DOHH2 (cell line): ENCODE results near the gene CHODL.

ENCODE experiments used
- H3F3A ChIP-seq: fragments of 200-600 bp; sonication (generic), shearing (Covaris generic); 2 replicates; pipeline ENCODE4 v1.6.0; 2016; ENCODE audit warnings: antibody characterized with exemption, mild to moderate bottlenecking; ENCODE audit not compliant: control insufficient read depth, insufficient read depth
- H3K27ac ChIP-seq: fragments of 200-600 bp; sonication (generic); 2 replicates; pipeline ENCODE4 v1.5.1; 2014; ENCODE audit warnings: low read depth, mild to moderate bottlenecking, low read length, moderate library complexity
- H3K27me3 ChIP-seq: fragments of 200-600 bp; sonication (generic); 2 replicates; pipeline ENCODE4 v1.6.1; 2014; ENCODE audit warnings: mild to moderate bottlenecking, low read length, mixed read lengths; ENCODE audit not compliant: control insufficient read depth
- H3K36me3 ChIP-seq: fragments of 200-600 bp; sonication (generic); 2 replicates; pipeline ENCODE4 v1.6.1; 2014; ENCODE audit warnings: mild to moderate bottlenecking, low read length, moderate library complexity, mixed read lengths; ENCODE audit not compliant: control insufficient read depth
- H3K4me1 ChIP-seq: fragments of 200-600 bp; sonication (generic); 2 replicates; pipeline ENCODE4 v1.6.1; 2014; ENCODE audit warnings: mild to moderate bottlenecking, low read length, mixed read lengths; ENCODE audit not compliant: control insufficient read depth
- H3K4me2 ChIP-seq: fragments of 200-600 bp; sonication (generic); 2 replicates; pipeline ENCODE4 v1.6.0; 2014; ENCODE audit warnings: mild to moderate bottlenecking, low read length, moderate library complexity
- H3K4me3 ChIP-seq: fragments of 200-600 bp; sonication (generic); 2 replicates; pipeline ENCODE4 v1.5.1; 2014; ENCODE audit warnings: mild to moderate bottlenecking, low read length, mixed read lengths
- H3K79me2 ChIP-seq: fragments of 200-600 bp; sonication (generic); 2 replicates; pipeline ENCODE4 v1.6.1; 2014; ENCODE audit warnings: mild to moderate bottlenecking, low read length, mixed read lengths; ENCODE audit not compliant: control insufficient read depth
- H3K9me2 ChIP-seq: fragments of 200-600 bp; sonication (generic); replicated peaks from 2 replicates; pipeline ENCODE4 v1.6.1; 2014; ENCODE audit warnings: mild to moderate bottlenecking, low read length, mixed read lengths; ENCODE audit not compliant: control insufficient read depth
- H3K9me3 ChIP-seq: fragments of 200-600 bp; sonication (generic); 2 replicates; pipeline ENCODE4 v1.6.1; 2014; ENCODE audit warnings: antibody characterized with exemption, low read length, mixed read lengths; ENCODE audit not compliant: control insufficient read depth, insufficient read depth
- H4K20me1 ChIP-seq: fragments of 200-600 bp; sonication (generic); 2 replicates; pipeline ENCODE4 v1.6.0; 2014; ENCODE audit warnings: low read depth, mild to moderate bottlenecking, antibody characterized with exemption, low read length, moderate library complexity; ENCODE audit not compliant: control insufficient read depth, insufficient read depth
- CTCF ChIP-seq: fragments of 200-600 bp; sonication (generic); IDR thresholded peaks from one replicate; pipeline ENCODE4 v1.5.1; 2014; ENCODE audit warnings: antibody characterized with exemption, mild to moderate bottlenecking, low read depth, low read length; ENCODE audit not compliant: poor library complexity, severe bottlenecking
- EZH2phosphoT487 ChIP-seq: fragments of 200-600 bp; sonication (generic); IDR thresholded peaks from 2 replicates; pipeline ENCODE4 v1.6.1; 2017; ENCODE audit warnings: borderline replicate concordance, mild to moderate bottlenecking, antibody characterized with exemption, low read length, moderate library complexity, mixed read lengths

The CHODL gene

GRCh38 chr21:18220498-18220897, 24.1 kb upstream of the CHODL start:
- Histone ChIP-seq H3K27me3 (no peaks in the 10 kb centered on the region), H3K4me1 (no peaks in the 10 kb centered on the region), H3K9me3 (no peaks in the 10 kb centered on the region), H4K20me1 (no peaks in the 10 kb centered on the region), H3K79me2 (no peaks in the 10 kb centered on the region), H3K36me3 (no peaks in the 10 kb centered on the region), H3K9me2 (no peaks in the 10 kb centered on the region), H3K4me2 (no peak overlapping the region), H3K4me3 (no peak overlapping the region), H3F3A (no peaks in the 10 kb centered on the region), H3K27ac (no peak overlapping the region)
- TF ChIP-seq CTCF (no peak), EZH2phosphoT487 (no peak)

GRCh38 chr21:18222346-18222745, 22.3 kb upstream of the CHODL start:
- Histone ChIP-seq H3K36me3 (no peaks in the 10 kb centered on the region), H3F3A (no peaks in the 10 kb centered on the region), H3K9me2 (no peaks in the 10 kb centered on the region), H3K27me3 (no peaks in the 10 kb centered on the region), H3K79me2 (no peaks in the 10 kb centered on the region), H3K9me3 (no peaks in the 10 kb centered on the region), H3K4me3 (no peak overlapping the region), H3K4me2 (no peak overlapping the region), H3K27ac (no peak overlapping the region), H4K20me1 (no peaks in the 10 kb centered on the region), H3K4me1 (no peaks in the 10 kb centered on the region)
- TF ChIP-seq EZH2phosphoT487 (no peak), CTCF (no peak)

GRCh38 chr21:18228060-18228739, 16.4 kb upstream of the CHODL start:
- H3K4me2 ChIP-seq, result no peak overlapping the region
- no peaks in the 10 kb centered on the region for H3K9me3 ChIP-seq
- no peaks in the 10 kb centered on the region for H3K36me3 ChIP-seq
- H3K4me3 ChIP-seq, result no peak overlapping the region
- no peaks in the 10 kb centered on the region for H3K27me3 ChIP-seq
- H4K20me1 ChIP-seq, result no peaks in the 10 kb centered on the region
- no peaks in the 10 kb centered on the region for H3K9me2 ChIP-seq
- H3K27ac ChIP-seq, result no peak overlapping the region
- no peaks in the 10 kb centered on the region for H3K79me2 ChIP-seq
- TF ChIP-seq EZH2phosphoT487 (no peak), CTCF (no peak)
- H3K4me1 ChIP-seq, result no peaks in the 10 kb centered on the region
- H3F3A ChIP-seq, result no peaks in the 10 kb centered on the region
